ENCODE measurements around the gene AAR2.

Gene AAR2

GRCh38 chr20:36304786-36305495 is 68.7 kb downstream of the AAR2 start:
- no peak for ATAC-seq
- H3K27ac Mint-ChIP-seq, result no peak overlapping the region
- H3K27me3 Mint-ChIP-seq, result peaks cover 84% of the 10 kb centered on the region
- peaks cover 4% of the 10 kb centered on the region for H3K4me1 Mint-ChIP-seq
- no peaks in the 10 kb centered on the region for H3K36me3 Mint-ChIP-seq
- no peaks in the 10 kb centered on the region for H3K9me3 Mint-ChIP-seq
- no peak overlapping the region for H3K4me3 Mint-ChIP-seq

GRCh38 chr20:36305602-36306551 is 69.6 kb downstream of the AAR2 start, which contains the start of gene DLGAP4:
Gene DLGAP4 (plus strand): TSS chr20:36306339. CDS start chr20:36431718, 125,379 bp downstream.
- no peaks in the 10 kb centered on the region for H3K36me3 Mint-ChIP-seq
- H3K27me3 Mint-ChIP-seq, result peaks cover 86% of the 10 kb centered on the region
- H3K4me1 Mint-ChIP-seq, result peaks cover 4% of the 10 kb centered on the region
- H3K9me3 Mint-ChIP-seq, result no peaks in the 10 kb centered on the region
- peak within 1 kb of the TSS; percentile 47 for H3K4me3 Mint-ChIP-seq
- H3K27ac Mint-ChIP-seq, result no peak within 1 kb of the TSS
- no peak for ATAC-seq
